DMS 273 treated with DMSO at 0.1 percent for 48 hours (cell line): ENCODE measurements around the gene CX3CR1.
"Not testable (repeated sequence)": the region's sequence is repeated elsewhere in the genome, so short reads cannot be mapped to it uniquely, and the experiment has no call there.

Source experiments
- DNase-seq: peaks from one replicate; lab custom pipeline; 2025; lab: John Stamatoyannopoulos, UW

The CX3CR1 gene

GRCh38 chr3:39267631-39268548 is 11.9 kb downstream of the CX3CR1 start:
- no peak for DNase-seq

GRCh38 chr3:39264053-39264452 is 15.8 kb downstream of the CX3CR1 start:
- DNase-seq: no peak

GRCh38 chr3:39263576-39263975 is 16.3 kb downstream of the CX3CR1 start:
- no peak for DNase-seq

- DNase-seq: no peak
Observed at GRCh38 chr3:39262846-39263245, 17.0 kb downstream of the CX3CR1 start.

- no peak for DNase-seq
Observed at GRCh38 chr3:39261726-39262125, 18.1 kb downstream of the CX3CR1 start.

- DNase-seq: peak; percentile 39
Observed at GRCh38 chr3:39260957-39261356, 18.9 kb downstream of the CX3CR1 start.

- no peak for DNase-seq
Observed at GRCh38 chr3:39260318-39260717, 19.5 kb downstream of the CX3CR1 start.

- no peak for DNase-seq
Observed at GRCh38 chr3:39255503-39256325, 24.1 kb downstream of the CX3CR1 start.

GRCh38 chr3:39254806-39255449 is 24.9 kb downstream of the CX3CR1 start:
- no peak for DNase-seq

GRCh38 chr3:39251576-39251975 is 28.3 kb downstream of the CX3CR1 start:
- no peak for DNase-seq

- no peak for DNase-seq
Observed at GRCh38 chr3:39250116-39250747, 29.6 kb downstream of the CX3CR1 start.

GRCh38 chr3:39249453-39250115 is 30.3 kb downstream of the CX3CR1 start:
- DNase-seq: no peak

GRCh38 chr3:39241561-39241960 is 38.3 kb downstream of the CX3CR1 start:
- no peak for DNase-seq

- no peak for DNase-seq
Observed at GRCh38 chr3:39237027-39237426, 42.8 kb downstream of the CX3CR1 start.

- no peak for DNase-seq
Observed at GRCh38 chr3:39234651-39235050, 45.2 kb downstream of the CX3CR1 start.

- no peak for DNase-seq
Observed at GRCh38 chr3:39232859-39233258, 47.0 kb downstream of the CX3CR1 start.

GRCh38 chr3:39230453-39230852 is 49.4 kb downstream of the CX3CR1 start:
- no peak for DNase-seq

GRCh38 chr3:39228496-39228895 is 51.3 kb downstream of the CX3CR1 start:
- no peak for DNase-seq

GRCh38 chr3:39227596-39227995 is 52.2 kb downstream of the CX3CR1 start:
- not testable (repeated sequence) for DNase-seq

GRCh38 chr3:39226106-39226741 is 53.6 kb downstream of the CX3CR1 start:
- no peak for DNase-seq

GRCh38 chr3:39224288-39224687 is 55.5 kb downstream of the CX3CR1 start:
- DNase-seq: no peak
